ENCODE measurements around the gene CCDC127.

GRCh38 chr5:267716-268115 is 49.8 kb upstream of the CCDC127 start:
- TF ChIP-seq CTCF (IDR thresholded peaks at IDR 0.05; ENCODE audit: low read depth, low read length, missing input control): no peak
- no peak for TF ChIP-seq TAF1 (conservative IDR thresholded peaks at IDR 0.05)
- TF ChIP-seq, protein P1, sequence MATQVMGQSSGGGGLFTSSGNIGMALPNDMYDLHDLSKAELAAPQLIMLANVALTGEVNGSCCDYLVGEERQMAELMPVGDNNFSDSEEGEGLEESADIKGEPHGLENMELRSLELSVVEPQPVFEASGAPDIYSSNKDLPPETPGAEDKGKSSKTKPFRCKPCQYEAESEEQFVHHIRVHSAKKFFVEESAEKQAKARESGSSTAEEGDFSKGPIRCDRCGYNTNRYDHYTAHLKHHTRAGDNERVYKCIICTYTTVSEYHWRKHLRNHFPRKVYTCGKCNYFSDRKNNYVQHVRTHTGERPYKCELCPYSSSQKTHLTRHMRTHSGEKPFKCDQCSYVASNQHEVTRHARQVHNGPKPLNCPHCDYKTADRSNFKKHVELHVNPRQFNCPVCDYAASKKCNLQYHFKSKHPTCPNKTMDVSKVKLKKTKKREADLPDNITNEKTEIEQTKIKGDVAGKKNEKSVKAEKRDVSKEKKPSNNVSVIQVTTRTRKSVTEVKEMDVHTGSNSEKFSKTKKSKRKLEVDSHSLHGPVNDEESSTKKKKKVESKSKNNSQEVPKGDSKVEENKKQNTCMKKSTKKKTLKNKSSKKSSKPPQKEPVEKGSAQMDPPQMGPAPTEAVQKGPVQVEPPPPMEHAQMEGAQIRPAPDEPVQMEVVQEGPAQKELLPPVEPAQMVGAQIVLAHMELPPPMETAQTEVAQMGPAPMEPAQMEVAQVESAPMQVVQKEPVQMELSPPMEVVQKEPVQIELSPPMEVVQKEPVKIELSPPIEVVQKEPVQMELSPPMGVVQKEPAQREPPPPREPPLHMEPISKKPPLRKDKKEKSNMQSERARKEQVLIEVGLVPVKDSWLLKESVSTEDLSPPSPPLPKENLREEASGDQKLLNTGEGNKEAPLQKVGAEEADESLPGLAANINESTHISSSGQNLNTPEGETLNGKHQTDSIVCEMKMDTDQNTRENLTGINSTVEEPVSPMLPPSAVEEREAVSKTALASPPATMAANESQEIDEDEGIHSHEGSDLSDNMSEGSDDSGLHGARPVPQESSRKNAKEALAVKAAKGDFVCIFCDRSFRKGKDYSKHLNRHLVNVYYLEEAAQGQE (IDR thresholded peaks at IDR 0.05): no peak
- TF ChIP-seq RAD21 (IDR thresholded peaks at IDR 0.05): no peak
- TF ChIP-seq RXRA (IDR thresholded peaks at IDR 0.05): no peak
- TF ChIP-seq GABPA (IDR thresholded peaks at IDR 0.05 in 1 of 2, conservative IDR thresholded peaks at IDR 0.05 in 1 of 2): no peak
